Endothelial cell of umbilical vein (primary cell): Measurements from ENCODE around the gene MAST1. TPM values are rescaled to one million over a fixed set of nuclear protein-coding genes. Genes with fewer than 3 reads are reported as not detected.

Experiments
- BruUV-seq: library from RNA; stranded (reverse); fragments of 400-500 nt; replicated peaks from 2 replicates; lab custom pipeline; 2021; lab: Mats Ljungman, UMichigan
- CTCF ChIA-PET: fragments of 300-600, 350-600 bp; sonication (Branson Sonifier 250); formaldehyde crosslinking; loops from one replicate; lab custom pipeline; 2021; ENCODE audit warnings: antibody characterized with exemption, inconsistent platforms; lab: Charles Lee
- POLR2A ChIA-PET: fragments of 300-600, 350-600 bp; sonication (Branson Sonifier 250); formaldehyde crosslinking; loops from one replicate; lab custom pipeline; 2021; ENCODE audit warnings: antibody characterized with exemption, inconsistent platforms; lab: Charles Lee
- DNase-seq: peaks from one replicate; pipeline ENCODE4 v3.0.0-alpha.2; 2011; ENCODE audit warnings: low read depth, low spot score
- FAIRE-seq: peaks from 2 replicates; lab custom pipeline; 2011; peaks lifted over from hg19 to GRCh38; lab: Jason Lieb, UNC
- H2AFZ ChIP-seq: 2 replicates; pipeline ENCODE4 v1.6.0; 2012; ENCODE audit warnings: low read depth, low read length, control low read depth, inconsistent platforms
- H3K27ac ChIP-seq: 2 replicates; pipeline ENCODE4 v1.5.1; 2011; ENCODE audit warnings: low read depth, mild to moderate bottlenecking, control low read depth, low read length, moderate library complexity; ENCODE audit not compliant: insufficient read depth
- H3K27me3 ChIP-seq, 2 experiments: 2 replicates each; pipeline versions ENCODE4 v1.6.0 to v1.6.1; 2011; ENCODE audit warnings: low read length in 2 of 2, mixed read lengths in 1 of 2; ENCODE audit not compliant: control insufficient read depth in 2 of 2, insufficient read depth in 2 of 2
- H3K36me3 ChIP-seq, 2 experiments: 2 replicates in 1 of 2; 3 replicates in 1 of 2; pipeline ENCODE4 v1.5.1; 2011; ENCODE audit warnings: low read length in 2 of 2, mild to moderate bottlenecking in 1 of 2, moderate library complexity in 1 of 2; ENCODE audit not compliant: control insufficient read depth in 2 of 2, insufficient read depth in 2 of 2; ENCODE audit errors: extremely low read depth in 1 of 2
- H3K4me1 ChIP-seq: 3 replicates; pipeline ENCODE4 v1.5.1; 2011; ENCODE audit warnings: mild to moderate bottlenecking, low read length; ENCODE audit not compliant: control insufficient read depth, insufficient read depth; ENCODE audit errors: extremely low read depth
- H3K4me2 ChIP-seq: 2 replicates; pipeline ENCODE4 v1.6.1; 2011; ENCODE audit warnings: low read length, control low read depth, mixed read lengths; ENCODE audit not compliant: insufficient read depth
- H3K4me3 ChIP-seq, 3 experiments: fragments of 200-600 bp in 1 of 3; sonication (generic), shearing (Covaris generic) in 1 of 3; replicated peaks in 1 of 3; 2 replicates each; pipeline ENCODE4 v1.5.1; 2011 to 2016; ENCODE audit warnings: control low read depth in 3 of 3, low read length in 3 of 3, mild to moderate bottlenecking in 2 of 3, inconsistent platforms in 1 of 3, low read depth in 1 of 3, moderate library complexity in 1 of 3; ENCODE audit not compliant: insufficient read depth in 1 of 3
- H3K79me2 ChIP-seq: 2 replicates; pipeline ENCODE4 v1.6.0; 2012; ENCODE audit warnings: low read length, inconsistent platforms; ENCODE audit not compliant: control insufficient read depth, insufficient read depth
- H3K9ac ChIP-seq: replicated peaks from 2 replicates; pipeline ENCODE3; 2011; ENCODE audit warnings: low read length, control low read depth; ENCODE audit not compliant: insufficient read depth; ENCODE audit errors: extremely low read depth
- H3K9me1 ChIP-seq: replicated peaks from 3 replicates; pipeline ENCODE4 v1.6.0; 2011; ENCODE audit warnings: mild to moderate bottlenecking, low read length; ENCODE audit not compliant: control insufficient read depth, insufficient read depth; ENCODE audit errors: extremely low read depth
- H3K9me3 ChIP-seq: replicated peaks from 2 replicates; pipeline ENCODE4 v1.5.1; 2012; ENCODE audit warnings: low read length, inconsistent platforms; ENCODE audit not compliant: control insufficient read depth, insufficient read depth
- H4K20me1 ChIP-seq: replicated peaks from 2 replicates; pipeline ENCODE3; 2011; ENCODE audit warnings: mild to moderate bottlenecking, low read length; ENCODE audit not compliant: control insufficient read depth, insufficient read depth; ENCODE audit errors: extremely low read depth
- CTCF ChIP-seq, 2 donors: IDR thresholded peaks; 1 replicate in 1 of 2; 2 replicates in 1 of 2; pipeline ENCODE4 v1.5.1; 2011; ENCODE audit warnings: low read length in 2 of 2, mild to moderate bottlenecking in 2 of 2, moderate library complexity in 2 of 2, control low read depth in 1 of 2, inconsistent platforms in 1 of 2, low read depth in 1 of 2; ENCODE audit not compliant: insufficient read depth in 1 of 2; ENCODE audit errors: extremely low read depth in 1 of 2
- EZH2 ChIP-seq: IDR thresholded peaks from 2 replicates; pipeline ENCODE4 v1.6.1; 2012; ENCODE audit warnings: borderline replicate concordance, low read depth, mild to moderate bottlenecking, moderate library complexity, low read length, inconsistent platforms; ENCODE audit not compliant: severe bottlenecking
- FOS ChIP-seq: IDR thresholded peaks from 2 replicates; pipeline ENCODE4 v1.6.1; 2011; ENCODE audit warnings: mild to moderate bottlenecking, low read length, moderate library complexity, borderline replicate concordance; ENCODE audit not compliant: insufficient read depth
- GATA2 ChIP-seq: IDR thresholded peaks from 2 replicates; pipeline ENCODE4 v1.7.0; 2011; ENCODE audit warnings: low read depth, mild to moderate bottlenecking, moderate library complexity, mixed read lengths, low read length; ENCODE audit not compliant: insufficient read length, insufficient read depth
- JUN ChIP-seq: IDR thresholded peaks from 2 replicates; pipeline ENCODE4 v1.6.1; 2011; ENCODE audit warnings: borderline replicate concordance, low read depth; ENCODE audit not compliant: insufficient read length, insufficient read depth
- MYC ChIP-seq: IDR thresholded peaks from one replicate; pipeline ENCODE4 v1.6.1; 2011; ENCODE audit warnings: mild to moderate bottlenecking, low read depth, low read length
- POLR2A ChIP-seq: IDR thresholded peaks from 2 replicates; pipeline ENCODE4 v1.6.1; 2012; ENCODE audit warnings: low read depth, mild to moderate bottlenecking, control low read depth, low read length
- POLR2AphosphoS5 ChIP-seq: IDR thresholded peaks from 2 replicates; pipeline ENCODE4 v1.6.1; 2012; ENCODE audit warnings: low read depth, mild to moderate bottlenecking, control low read depth, low read length, moderate library complexity; ENCODE audit not compliant: insufficient read depth
- dilution Hi-C: fragments of 300-500 bp; cut with MboI; formaldehyde crosslinking; loops from one replicate; pipeline ENCODE4 v1.15.0; 2019; ENCODE audit warnings: low sequenced_read_pairs; ENCODE audit not compliant: extremely low pct_ligation_motif_present
- intact Hi-C: fragments of 100-400 bp; cut with micrococcal nuclease; formaldehyde crosslinking; loops from one replicate; pipeline ENCODE4 v1.10.0; 2022
- polyA plus RNA-seq, 4 experiments: library from polyadenylated mRNA; depleted of rRNA in 3 of 4; stranded (reverse) in 3 of 4; unstranded in 1 of 4; fragments of >200 nt; gene quantifications; 2 replicates each; pipeline versions ENCODE4 v1.2.1 to v1.2.3, GENCODE V29; 2011 to 2012; ENCODE audit warnings: missing spikeins in 1 of 4
- total RNA-seq: library from RNA; stranded (reverse); gene quantifications from 2 replicates; pipeline ENCODE4 v1.2.3, GENCODE V29; 2021
- TF ChIP-seq, protein P1 (sequence below): IDR thresholded peaks from 2 replicates; pipeline ENCODE4 v1.6.1; 2011; ENCODE audit not compliant: insufficient read depth, insufficient read length

Gene MAST1
- total and polyA plus RNA-seq, 2 donors (not counting 3 experiments of a cell fraction or from before 2014, with no cell fraction given) = 0.13 to 0.46 TPM

DNA sequence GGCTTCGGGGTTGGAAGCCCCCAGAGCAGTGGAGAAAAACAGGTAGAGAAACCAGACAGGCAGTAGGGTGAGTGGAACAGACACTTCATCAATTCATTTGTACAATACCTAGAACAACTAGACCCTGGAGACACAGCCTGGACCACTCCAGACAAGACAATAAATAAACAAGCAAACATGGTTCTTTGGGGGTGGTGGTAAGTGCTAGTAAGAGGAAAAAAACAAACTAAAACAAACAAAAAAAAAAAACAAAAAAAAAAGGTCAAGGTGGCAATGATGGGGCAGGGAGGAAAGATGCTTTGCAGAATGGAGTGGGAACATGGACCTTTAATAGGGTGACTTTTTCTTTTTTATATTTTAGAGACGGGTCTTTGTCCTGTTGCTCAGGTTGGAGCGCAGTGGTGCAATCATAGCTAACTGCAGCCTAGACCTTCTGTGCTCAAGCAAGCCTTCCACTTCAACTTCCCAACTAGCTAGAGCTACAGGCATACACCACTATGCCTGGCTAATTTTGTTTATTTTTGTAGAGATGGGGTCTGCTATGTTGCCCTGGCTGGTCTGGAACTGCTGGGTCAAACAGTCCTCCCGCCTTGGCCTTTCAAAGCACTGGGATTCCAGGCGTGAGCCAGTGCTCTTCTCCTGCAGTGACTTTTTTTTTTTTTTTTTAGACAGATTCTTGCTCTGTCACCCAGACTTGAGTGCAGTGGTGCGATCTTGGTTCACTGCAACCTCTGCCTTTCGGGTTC is 43.9 kb upstream of the MAST1 start:
- FAIRE-seq (peak; percentile 38), DNase-seq (no peak)
- Histone ChIP-seq H2AFZ (peak overlapping the region; percentile 27), H3K79me2 (peaks cover 14% of the 10 kb centered on the region), H3K9me3 (no peaks in the 10 kb centered on the region), H3K27ac (peak overlapping the region; percentile 91), H3K36me3 (peaks cover 0 to 3% of the 10 kb centered on the region in 2 experiments), H3K4me1 (peaks cover 23% of the 10 kb centered on the region), H3K4me3 (peak overlapping the region in 2 of 3 experiments; percentile 27 to 76), H3K4me2 (peak overlapping the region; percentile 56), H3K27me3 (no peaks in the 10 kb centered on the region), H4K20me1 (no peaks in the 10 kb centered on the region), H3K9me1 (no peaks in the 10 kb centered on the region), H3K9ac (peak overlapping the region; percentile 74)
- CTCF ChIA-PET = interaction anchor here (4.5 to 13.8 kb wide), 3 partner anchors 18 to 53 kb away, joined by 30 to 524 read pairs (median 387); partner anchors contain the start of gene HOOK2
- dilution Hi-C loops (no loop called here), intact Hi-C loops (no loop called here)
- TF ChIP-seq POLR2AphosphoS5 (no peak), POLR2A (peak; percentile 34)
- no TSS peak for BruUV-seq
- POLR2A ChIA-PET = interaction anchor here (0.7 to 4.1 kb wide), 3 partner anchors 12 to 64 kb away, joined by 3 to 94 read pairs (median 73); partner anchors contain the start of gene HOOK2

DNA sequence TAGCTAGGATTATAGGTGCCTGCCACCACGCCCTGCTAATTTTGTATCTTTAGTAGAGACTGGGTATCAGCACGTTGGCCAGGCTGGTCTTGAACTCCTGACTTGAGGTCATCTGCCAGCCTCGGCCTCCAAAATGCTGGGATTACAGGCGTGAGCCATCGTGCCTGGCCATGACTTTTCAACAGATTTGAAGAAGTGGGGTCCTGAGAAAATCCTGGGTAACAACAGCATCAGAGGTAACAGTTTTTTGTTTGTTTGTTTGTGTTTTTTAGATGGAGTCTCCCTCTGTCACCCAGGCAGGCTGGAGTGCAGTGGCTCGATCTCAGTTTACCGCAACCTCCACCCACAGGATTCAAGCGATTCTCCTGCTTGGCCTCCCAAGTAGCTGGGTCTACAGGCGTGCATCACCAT is 43.3 kb upstream of the MAST1 start:
- Histone ChIP-seq H3K9me1 (no peaks in the 10 kb centered on the region), H3K27ac (no peak overlapping the region), H3K9me3 (no peaks in the 10 kb centered on the region), H2AFZ (no peak overlapping the region), H3K4me3 (no peak overlapping the region), H3K4me1 (peaks cover 23% of the 10 kb centered on the region), H3K36me3 (peaks cover 0 to 9% of the 10 kb centered on the region in 2 experiments), H3K27me3 (no peaks in the 10 kb centered on the region), H3K9ac (no peak overlapping the region), H4K20me1 (no peaks in the 10 kb centered on the region), H3K79me2 (peaks cover 15% of the 10 kb centered on the region), H3K4me2 (no peak overlapping the region)
- DNase-seq = no peak
- TF ChIP-seq GATA2 (no peak), POLR2AphosphoS5 (no peak), CTCF (IDR thresholded peaks at IDR 0.05; ENCODE audit: extremely low read depth in 1 of 2, insufficient read depth in 1 of 2, low read depth in 1 of 2, low read length in 2 of 2) (no peak), POLR2A (no peak), JUN (no peak), EZH2 (no peak), FOS (no peak), MYC (no peak)
- TF ChIP-seq, protein P1, sequence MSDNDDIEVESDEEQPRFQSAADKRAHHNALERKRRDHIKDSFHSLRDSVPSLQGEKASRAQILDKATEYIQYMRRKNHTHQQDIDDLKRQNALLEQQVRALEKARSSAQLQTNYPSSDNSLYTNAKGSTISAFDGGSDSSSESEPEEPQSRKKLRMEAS = no peak
- ChIA-PET POLR2A (interaction anchor here (0.7 to 1.1 kb wide), 2 partner anchors 19 to 63 kb away, joined by 3 to 7 read pairs; no protein-coding TSS in a partner anchor), CTCF (interaction anchor here (1.5 to 13.8 kb wide), 5 partner anchors 12 to 52 kb away, joined by 14 to 524 read pairs (median 30); partner anchors contain the start of gene HOOK2)
- peak; percentile 26 for FAIRE-seq
- dilution Hi-C loops (no loop called here), intact Hi-C loops (no loop called here)
- BruUV-seq = no TSS peak
